C4-2B (cell line): Measurements from ENCODE around the gene CEP250.
"Not testable (repeated sequence)": the region's sequence is repeated elsewhere in the genome, so short reads cannot be mapped to it uniquely, and the experiment has no call there.

ENCODE experiments used
- H3K27ac ChIP-seq: fragments of 450-650 bp; 2 replicates; pipeline ENCODE4 v1.5.1; 2017
- CTCF ChIP-seq: fragments of 450-650 bp; conservative IDR thresholded peaks from 2 replicates; pipeline ENCODE4 v1.5.1; 2017; ENCODE audit warnings: mild to moderate bottlenecking
- ZFX ChIP-seq: fragments of 450-650 bp; IDR thresholded peaks from 2 replicates; pipeline ENCODE4 v1.6.1; 2017

The CEP250 gene

GRCh38 chr20:35515949-35516645 is 60.7 kb downstream of the CEP250 start:
- no peak overlapping the region for H3K27ac ChIP-seq
- no peak for TF ChIP-seq CTCF
- no peak for TF ChIP-seq ZFX

GRCh38 chr20:35517125-35517524 is 61.7 kb downstream of the CEP250 start:
- no peak overlapping the region for H3K27ac ChIP-seq
- TF ChIP-seq CTCF = no peak

GRCh38 chr20:35517767-35518166 is 62.4 kb downstream of the CEP250 start:
- H3K27ac ChIP-seq = not testable (repeated sequence)

GRCh38 chr20:35518955-35519354 is 63.6 kb downstream of the CEP250 start:
- no peak overlapping the region for H3K27ac ChIP-seq
- no peak for TF ChIP-seq CTCF
- TF ChIP-seq ZFX = no peak

GRCh38 chr20:35523298-35523888 is 68.0 kb downstream of the CEP250 start:
- no peak for TF ChIP-seq ZFX
- no peak; the same call in 1 of the 2 replicates for TF ChIP-seq CTCF
- no peak overlapping the region for H3K27ac ChIP-seq

GRCh38 chr20:35525639-35526038 is 70.2 kb downstream of the CEP250 start:
- no peak overlapping the region for H3K27ac ChIP-seq
- TF ChIP-seq ZFX (no peak; the same call in 1 of the 2 replicates), CTCF (no peak)

- no peak for TF ChIP-seq CTCF
- no peak for TF ChIP-seq ZFX
Observed at GRCh38 chr20:35527122-35527769, 71.8 kb downstream of the CEP250 start.

More at GRCh38 chr20:35527122-35527769, 71.8 kb downstream of the CEP250 start:
- H3K27ac ChIP-seq = no peak overlapping the region
